GM12878 (cell line): ENCODE measurements around the gene SF3B5.

Experiments
- EP300 ChIP-seq, 2 experiments: fragments of 150-350 bp in 1 of 2; IDR thresholded peaks; 2 replicates each; pipeline ENCODE4 v1.6.1; 2011 to 2012; ENCODE audit warnings: low read depth in 2 of 2, low read length in 2 of 2, borderline replicate concordance in 1 of 2, improper control_type of control experiment in 1 of 2, inconsistent platforms in 1 of 2; ENCODE audit not compliant: control insufficient read depth in 1 of 2
- ETV6 ChIP-seq, 2 experiments: fragments of 450-650 bp in 1 of 2; IDR thresholded peaks in 1 of 2; conservative IDR thresholded peaks in 1 of 2; 2 replicates each; pipeline ENCODE4 v1.6.1; 2014; ENCODE audit warnings: antibody characterized with exemption in 1 of 2, borderline replicate concordance in 1 of 2, low read depth in 1 of 2, mild to moderate bottlenecking in 1 of 2, moderate library complexity in 1 of 2
- GABPA ChIP-seq: IDR thresholded peaks from 2 replicates; pipeline ENCODE4 v1.6.1; 2014; ENCODE audit warnings: antibody characterized with exemption, low read depth, mild to moderate bottlenecking, inconsistent platforms
- HCFC1 ChIP-seq: fragments of 150-350 bp; IDR thresholded peaks from 2 replicates; pipeline ENCODE4 v1.6.1; 2014; ENCODE audit warnings: low read length
- KAT2A ChIP-seq: conservative IDR thresholded peaks from 2 replicates; pipeline ENCODE4 v1.6.1; 2011; ENCODE audit warnings: low read depth, low read length; ENCODE audit not compliant: control insufficient read depth
- NR2C2 ChIP-seq: IDR thresholded peaks from 2 replicates; pipeline ENCODE4 v1.6.1; 2011; ENCODE audit warnings: borderline replicate concordance, low read depth; ENCODE audit not compliant: control insufficient read depth, insufficient read length
- TAF1 ChIP-seq: IDR thresholded peaks from 2 replicates; pipeline ENCODE4 v1.6.1; 2011; ENCODE audit warnings: mild to moderate bottlenecking, low read depth, low read length, borderline replicate concordance
- TF ChIP-seq, protein P1 (sequence below), 3 experiments: IDR thresholded peaks in 2 of 3; conservative IDR thresholded peaks in 1 of 3; 2 replicates each; pipeline ENCODE4 v1.5.1; 2011; ENCODE audit warnings: low read depth in 3 of 3, low read length in 3 of 3, mild to moderate bottlenecking in 3 of 3, control low read depth in 2 of 3, moderate library complexity in 2 of 3, inconsistent platforms in 1 of 3, mixed read lengths in 1 of 3; ENCODE audit not compliant: control insufficient read depth in 2 of 3, insufficient read depth in 1 of 3; ENCODE audit errors: extremely low read depth in 1 of 3

DNA sequence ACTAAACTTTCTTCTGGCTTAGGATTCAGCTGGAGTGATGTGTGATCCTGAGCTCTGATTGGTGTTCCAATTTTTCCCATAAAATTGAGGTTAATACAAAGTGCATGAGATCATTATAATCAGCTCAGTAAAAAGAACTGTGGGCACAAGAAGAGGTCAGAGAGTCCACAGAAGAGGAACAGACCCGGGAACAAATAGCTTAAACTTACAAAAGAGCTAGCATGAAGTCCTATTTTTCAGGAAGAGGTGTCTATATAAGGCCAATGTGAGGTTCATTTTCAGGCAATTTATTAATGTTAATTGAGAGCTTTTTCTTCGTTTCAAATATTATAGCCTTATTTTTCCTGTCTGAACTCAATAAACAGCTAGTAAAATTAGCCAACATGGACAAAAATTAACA, 28.0 kb upstream of the SF3B5 start:
- TF ChIP-seq, protein P1, sequence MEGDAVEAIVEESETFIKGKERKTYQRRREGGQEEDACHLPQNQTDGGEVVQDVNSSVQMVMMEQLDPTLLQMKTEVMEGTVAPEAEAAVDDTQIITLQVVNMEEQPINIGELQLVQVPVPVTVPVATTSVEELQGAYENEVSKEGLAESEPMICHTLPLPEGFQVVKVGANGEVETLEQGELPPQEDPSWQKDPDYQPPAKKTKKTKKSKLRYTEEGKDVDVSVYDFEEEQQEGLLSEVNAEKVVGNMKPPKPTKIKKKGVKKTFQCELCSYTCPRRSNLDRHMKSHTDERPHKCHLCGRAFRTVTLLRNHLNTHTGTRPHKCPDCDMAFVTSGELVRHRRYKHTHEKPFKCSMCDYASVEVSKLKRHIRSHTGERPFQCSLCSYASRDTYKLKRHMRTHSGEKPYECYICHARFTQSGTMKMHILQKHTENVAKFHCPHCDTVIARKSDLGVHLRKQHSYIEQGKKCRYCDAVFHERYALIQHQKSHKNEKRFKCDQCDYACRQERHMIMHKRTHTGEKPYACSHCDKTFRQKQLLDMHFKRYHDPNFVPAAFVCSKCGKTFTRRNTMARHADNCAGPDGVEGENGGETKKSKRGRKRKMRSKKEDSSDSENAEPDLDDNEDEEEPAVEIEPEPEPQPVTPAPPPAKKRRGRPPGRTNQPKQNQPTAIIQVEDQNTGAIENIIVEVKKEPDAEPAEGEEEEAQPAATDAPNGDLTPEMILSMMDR (IDR thresholded peaks at IDR 0.05 in 2 of 3, conservative IDR thresholded peaks at IDR 0.05 in 1 of 3; ENCODE audit: control insufficient read depth in 2 of 3, extremely low read depth in 1 of 3, insufficient read depth in 1 of 3, low read depth in 3 of 3, low read length in 3 of 3): no peak
- no peak for TF ChIP-seq KAT2A
- no peak for TF ChIP-seq HCFC1
- no peak for TF ChIP-seq GABPA
- no peak for TF ChIP-seq EP300 (IDR thresholded peaks at IDR 0.05; ENCODE audit: borderline replicate concordance in 1 of 2, control insufficient read depth in 1 of 2, low read depth in 2 of 2, low read length in 2 of 2)
- TF ChIP-seq NR2C2: no peak
- no peak for TF ChIP-seq TAF1
- TF ChIP-seq ETV6 (conservative IDR thresholded peaks at IDR 0.05 in 1 of 2, IDR thresholded peaks at IDR 0.05 in 1 of 2; ENCODE audit: borderline replicate concordance in 1 of 2, low read depth in 1 of 2): no peak
